Measurements from ENCODE around the gene ATP13A1.
A peak's percentile ranks its signal among the peaks of the same experiment; 100 is the strongest.

The ATP13A1 gene

DNA sequence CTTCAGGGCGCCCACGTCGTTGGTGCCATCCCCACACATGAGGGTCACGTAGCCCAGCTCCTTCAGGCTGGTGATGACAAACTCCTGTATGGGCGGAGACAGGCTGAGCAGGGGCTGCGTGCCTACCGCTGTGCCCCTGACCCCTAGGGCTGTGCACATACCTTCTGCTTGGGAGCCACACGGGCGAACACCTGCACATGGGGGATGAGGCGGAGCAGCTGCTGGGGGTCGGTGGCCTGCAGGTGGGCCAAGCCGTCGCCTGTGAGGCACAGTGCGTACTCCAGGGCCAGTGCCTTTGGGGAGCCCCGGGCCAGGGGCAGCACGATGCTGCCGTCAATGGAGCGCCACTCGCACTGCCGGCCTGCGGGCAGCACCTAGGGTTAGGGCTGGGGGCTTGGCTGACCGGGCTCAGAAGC lies 13.9 kb downstream of the ATP13A1 start:
- TF ChIP-seq, protein P1, sequence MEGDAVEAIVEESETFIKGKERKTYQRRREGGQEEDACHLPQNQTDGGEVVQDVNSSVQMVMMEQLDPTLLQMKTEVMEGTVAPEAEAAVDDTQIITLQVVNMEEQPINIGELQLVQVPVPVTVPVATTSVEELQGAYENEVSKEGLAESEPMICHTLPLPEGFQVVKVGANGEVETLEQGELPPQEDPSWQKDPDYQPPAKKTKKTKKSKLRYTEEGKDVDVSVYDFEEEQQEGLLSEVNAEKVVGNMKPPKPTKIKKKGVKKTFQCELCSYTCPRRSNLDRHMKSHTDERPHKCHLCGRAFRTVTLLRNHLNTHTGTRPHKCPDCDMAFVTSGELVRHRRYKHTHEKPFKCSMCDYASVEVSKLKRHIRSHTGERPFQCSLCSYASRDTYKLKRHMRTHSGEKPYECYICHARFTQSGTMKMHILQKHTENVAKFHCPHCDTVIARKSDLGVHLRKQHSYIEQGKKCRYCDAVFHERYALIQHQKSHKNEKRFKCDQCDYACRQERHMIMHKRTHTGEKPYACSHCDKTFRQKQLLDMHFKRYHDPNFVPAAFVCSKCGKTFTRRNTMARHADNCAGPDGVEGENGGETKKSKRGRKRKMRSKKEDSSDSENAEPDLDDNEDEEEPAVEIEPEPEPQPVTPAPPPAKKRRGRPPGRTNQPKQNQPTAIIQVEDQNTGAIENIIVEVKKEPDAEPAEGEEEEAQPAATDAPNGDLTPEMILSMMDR (IDR thresholded peaks at IDR 0.05; ENCODE audit: insufficient read depth, low read depth, low read length, missing control alignments): no peak
- DNase-seq (ENCODE audit: low read depth): no peak
- no peak overlapping the region for H3K4me3 ChIP-seq (ENCODE audit: low read depth, low read length)

DNA sequence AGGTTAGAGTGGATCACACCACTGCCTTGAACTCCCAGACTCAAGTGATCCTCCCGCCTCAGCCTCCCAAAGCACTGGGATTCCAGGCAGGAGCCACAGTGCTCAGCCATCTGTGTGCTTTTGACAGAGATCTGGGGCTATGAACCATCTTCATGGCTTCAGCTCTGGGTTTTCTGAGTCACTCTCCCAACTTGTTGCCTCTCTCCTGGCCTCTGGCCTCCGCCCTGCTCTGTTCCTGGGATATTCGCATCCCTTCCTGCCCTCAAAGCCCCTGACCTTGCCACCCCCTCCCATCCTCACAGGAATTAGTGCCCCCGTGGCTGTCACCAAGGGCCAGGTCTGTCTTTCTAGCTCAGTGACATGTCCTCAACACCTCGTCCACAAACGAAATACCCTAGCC lies 14.3 kb downstream of the ATP13A1 start:
- no peak overlapping the region for H3K4me3 ChIP-seq (ENCODE audit: low read depth, low read length)
- TF ChIP-seq, protein P1 (IDR thresholded peaks at IDR 0.05; ENCODE audit: insufficient read depth, low read depth, low read length, missing control alignments): no peak
- no peak for DNase-seq (ENCODE audit: low read depth)

DNA sequence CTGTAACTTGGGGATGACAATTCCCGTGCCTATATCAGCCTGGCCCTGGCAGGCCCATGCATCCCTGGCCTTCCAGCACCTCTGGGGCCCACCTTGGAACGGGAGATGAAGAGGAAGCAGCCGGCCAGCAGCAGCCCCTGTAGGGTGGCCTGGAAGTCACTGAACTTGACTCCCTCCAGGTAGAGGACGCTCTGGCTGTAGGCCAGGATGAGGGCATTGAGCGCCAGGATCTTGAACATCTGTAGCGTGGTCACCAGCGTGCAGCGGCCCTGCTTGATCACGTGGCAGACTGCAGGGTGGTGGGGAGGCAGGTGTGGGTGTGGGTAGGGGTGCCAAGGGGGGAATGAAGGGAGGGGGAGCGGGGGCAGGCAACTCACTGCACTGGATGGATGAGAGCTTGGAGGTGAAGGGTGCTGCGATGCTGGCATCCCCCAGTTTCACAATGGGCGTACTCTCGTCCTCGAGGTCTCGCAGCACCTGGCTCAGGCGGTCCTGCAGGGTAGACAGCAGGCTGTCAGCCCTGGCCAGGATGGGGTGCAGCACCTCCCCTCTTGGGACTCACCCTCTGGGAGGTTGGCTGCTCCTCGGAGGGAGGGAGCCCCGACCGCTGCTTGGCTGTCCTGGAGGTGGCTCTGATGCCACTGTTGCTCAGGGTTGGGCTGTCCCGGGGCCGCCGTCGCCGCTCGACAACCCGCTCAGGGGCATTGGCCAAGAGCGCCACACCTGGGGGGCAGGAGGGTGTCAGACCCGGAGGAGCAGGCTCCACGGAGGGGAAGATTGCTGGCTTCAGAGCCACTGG lies 16.2 kb downstream of the ATP13A1 start:
- no peak for DNase-seq (ENCODE audit: low read depth)
- TF ChIP-seq, protein P1 (IDR thresholded peaks at IDR 0.05; ENCODE audit: insufficient read depth, low read depth, low read length, missing control alignments): no peak
- H3K4me3 ChIP-seq (ENCODE audit: low read depth, low read length): no peak overlapping the region

DNA sequence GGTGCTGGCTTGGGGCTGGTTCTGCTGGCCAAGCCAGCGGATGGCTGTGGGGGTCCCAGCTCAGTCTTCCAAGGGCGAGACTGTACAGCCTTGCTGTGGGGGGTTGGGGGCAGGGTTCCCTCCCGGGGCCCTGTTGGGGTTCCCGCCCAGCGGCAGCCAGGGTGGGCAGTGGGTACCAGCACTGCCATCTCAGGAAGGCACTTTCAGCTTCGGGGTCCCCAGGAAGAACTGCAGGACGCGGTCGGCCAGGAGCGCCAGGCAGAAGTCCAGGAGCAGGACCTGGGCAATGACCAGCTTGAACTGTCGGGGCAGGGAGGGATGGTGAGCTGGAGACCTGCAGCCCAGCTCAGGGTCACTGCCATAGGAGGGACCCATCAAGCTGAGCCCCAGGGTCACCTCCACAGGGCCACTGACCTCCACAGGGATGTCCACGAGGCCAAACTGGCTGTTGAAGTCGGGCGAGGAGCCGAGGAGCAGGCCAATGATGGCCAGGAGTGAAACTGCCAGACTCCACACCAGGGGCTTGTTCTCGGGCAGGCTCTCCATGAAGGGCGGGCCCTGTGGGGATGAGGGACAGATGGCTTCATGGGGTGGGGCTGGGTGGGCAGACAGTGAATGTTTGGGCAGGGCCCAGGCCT lies 18.1 kb downstream of the ATP13A1 start:
- DNase-seq (ENCODE audit: low read depth): no peak
- TF ChIP-seq, protein P1 (IDR thresholded peaks at IDR 0.05; ENCODE audit: insufficient read depth, low read depth, low read length, missing control alignments): no peak

DNA sequence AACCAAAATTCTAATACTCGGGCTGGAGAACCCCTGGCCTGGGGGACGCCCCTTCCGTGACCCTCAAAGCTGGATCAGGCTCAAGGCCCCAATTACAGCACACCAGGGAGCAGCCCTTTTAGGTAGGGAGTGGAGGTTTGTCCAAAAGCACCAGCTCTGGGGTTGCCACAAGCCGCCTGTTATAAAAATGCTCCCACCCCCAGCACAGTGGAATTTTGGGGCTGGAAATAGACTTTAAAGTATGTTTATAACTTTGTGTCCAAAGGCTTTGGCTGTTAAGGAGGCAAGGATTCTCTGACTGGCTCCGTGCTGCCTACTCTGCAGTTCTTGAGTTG lies 19.5 kb downstream of the ATP13A1 start:
- TF ChIP-seq, protein P1 (IDR thresholded peaks at IDR 0.05; ENCODE audit: insufficient read depth, low read depth, low read length, missing control alignments): no peak
- DNase-seq (ENCODE audit: low read depth): no peak
- peak overlapping the region; percentile 93 for H3K4me3 ChIP-seq (ENCODE audit: low read depth, low read length)

More for the DNA sequence above, 18.1 kb downstream of the ATP13A1 start:
- H3K4me3 ChIP-seq (ENCODE audit: low read depth, low read length): no peak overlapping the region

DNA sequence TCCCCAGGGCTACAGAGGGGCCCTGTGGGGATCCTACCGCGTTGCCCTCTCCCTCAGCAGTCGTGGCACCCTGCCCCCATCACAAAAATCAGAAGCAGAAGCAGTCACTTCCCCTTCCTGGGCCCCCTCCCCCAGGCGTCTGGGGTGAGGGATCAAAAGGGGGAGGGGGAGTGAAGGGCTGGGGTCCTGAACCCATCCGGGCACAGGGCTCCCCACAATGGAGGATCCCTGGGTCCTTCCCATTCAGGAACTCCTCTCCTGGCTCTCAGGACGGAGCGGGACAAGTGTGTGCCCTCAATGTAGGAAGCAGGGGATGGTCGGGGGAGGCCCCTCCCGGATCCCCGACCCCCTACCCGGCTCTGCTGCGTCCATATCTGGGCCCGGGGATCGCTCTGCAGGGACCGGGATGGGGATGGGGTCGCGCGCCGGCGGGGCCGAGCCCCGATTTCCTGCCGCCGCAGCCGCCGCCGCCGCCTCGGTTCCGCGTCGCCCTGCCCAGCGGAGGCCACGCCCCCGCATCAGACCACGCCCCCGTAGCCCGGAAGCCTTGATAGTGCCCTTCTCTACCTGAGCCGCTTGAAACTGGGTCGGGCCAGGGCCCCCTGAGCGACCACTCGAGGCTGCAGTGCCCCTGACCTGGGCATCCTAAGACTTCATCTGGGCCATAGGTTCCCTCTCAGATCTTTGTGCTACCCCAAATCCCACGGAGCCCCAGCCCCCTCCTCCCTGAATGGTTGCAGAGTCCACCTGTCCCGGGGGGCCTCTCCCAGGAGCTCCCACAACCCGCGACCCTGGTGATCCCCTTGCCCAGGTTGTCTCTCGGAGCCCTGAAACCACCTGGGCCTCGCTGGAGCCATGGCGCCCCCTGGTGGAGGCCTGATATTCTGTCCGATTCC lies 20.1 kb downstream of the ATP13A1 start, which contains the start of gene GMIP:
TSS of gene GMIP (minus strand) at position 500 of the 896 bp plus-strand sequence. CDS start at position 372, 128 bp downstream.
- peak; percentile 91 for DNase-seq (ENCODE audit: low read depth)
- TF ChIP-seq, protein P1 (IDR thresholded peaks at IDR 0.05; ENCODE audit: insufficient read depth, low read depth, low read length, missing control alignments): peak; percentile 77
- H3K4me3 ChIP-seq (ENCODE audit: low read depth, low read length): peak within 1 kb of the TSS; percentile 93

Data from GM12865 (cell line).